Neuronal stem cell (in vitro differentiated cells): ENCODE results near the gene GABBR2.
A peak's percentile ranks its signal among the peaks of the same experiment; 100 is the strongest.

Experiments
- DNase-seq: peaks from one replicate; pipeline ENCODE4 v3.0.0-alpha.2; 2013; ENCODE audit warnings: low spot score
- H2AFZ ChIP-seq: one replicate; pipeline ENCODE4 v1.6.1; 2013; ENCODE audit warnings: mild to moderate bottlenecking, low read length, inconsistent platforms
- H2AK5ac ChIP-seq: 2 replicates; pipeline ENCODE4 v1.6.1; 2013; ENCODE audit warnings: low read depth, mild to moderate bottlenecking, inconsistent platforms, low read length, moderate library complexity, mixed read lengths
- H2BK120ac ChIP-seq: 2 replicates; pipeline ENCODE4 v1.6.1; 2013; ENCODE audit warnings: low read depth, mild to moderate bottlenecking, inconsistent platforms, low read length, moderate library complexity, mixed read lengths
- H2BK12ac ChIP-seq: one replicate; pipeline ENCODE4 v1.6.1; 2013; ENCODE audit warnings: low read length, inconsistent platforms
- H2BK15ac ChIP-seq: 2 replicates; pipeline ENCODE4 v1.6.1; 2013; ENCODE audit warnings: mild to moderate bottlenecking, low read length, inconsistent platforms, mixed read lengths
- H2BK5ac ChIP-seq: one replicate; pipeline ENCODE4 v1.6.1; 2013; ENCODE audit warnings: inconsistent platforms, mild to moderate bottlenecking, low read length, moderate library complexity
- H3K14ac ChIP-seq: one replicate; pipeline ENCODE4 v1.6.1; 2013; ENCODE audit warnings: low read length, inconsistent platforms
- H3K18ac ChIP-seq: 2 replicates; pipeline ENCODE4 v1.6.1; 2013; ENCODE audit warnings: low read length, inconsistent platforms
- H3K23ac ChIP-seq: 2 replicates; pipeline ENCODE4 v1.6.1; 2013; ENCODE audit warnings: low read depth, mild to moderate bottlenecking, mixed read lengths, low read length, inconsistent platforms; ENCODE audit not compliant: poor library complexity
- H3K27ac ChIP-seq: replicated peaks from 3 replicates; pipeline ENCODE4 v1.5.1; 2013; ENCODE audit warnings: low read length, inconsistent platforms
- H3K27me3 ChIP-seq, 3 experiments: 2 replicates each; pipeline ENCODE4 v1.6.1; 2013; ENCODE audit warnings: low read length in 3 of 3, mild to moderate bottlenecking in 2 of 3, inconsistent platforms in 1 of 3, low read depth in 1 of 3, mixed read lengths in 1 of 3, moderate library complexity in 1 of 3; ENCODE audit not compliant: control insufficient read depth in 3 of 3, insufficient read depth in 3 of 3
- H3K36me3 ChIP-seq, 2 donors: replicated peaks in 1 of 2; 2 replicates each; pipeline ENCODE4 v1.6.1; 2013; ENCODE audit warnings: low read length in 2 of 2; ENCODE audit not compliant: control insufficient read depth in 2 of 2, insufficient read depth in 2 of 2
- H3K4ac ChIP-seq: 2 replicates; pipeline ENCODE4 v1.6.1; 2013; ENCODE audit warnings: inconsistent platforms, mild to moderate bottlenecking, low read length, moderate library complexity
- H3K4me1 ChIP-seq, 2 donors: 1 replicate in 1 of 2; 2 replicates in 1 of 2; pipeline ENCODE4 v1.6.1; 2013; ENCODE audit warnings: low read length in 2 of 2, low read depth in 1 of 2; ENCODE audit not compliant: control insufficient read depth in 2 of 2, insufficient read depth in 1 of 2
- H3K4me2 ChIP-seq: one replicate; pipeline ENCODE4 v1.6.1; 2013; ENCODE audit warnings: mild to moderate bottlenecking, low read length, inconsistent platforms; ENCODE audit not compliant: insufficient read depth, poor library complexity, severe bottlenecking
- H3K4me3 ChIP-seq, 2 donors: 2 replicates each; pipeline ENCODE4 v1.5.1; 2013; ENCODE audit warnings: low read length in 2 of 2, mild to moderate bottlenecking in 2 of 2, inconsistent platforms in 1 of 2, moderate library complexity in 1 of 2
- H3K79me1 ChIP-seq: one replicate; pipeline ENCODE4 v1.6.1; 2013; ENCODE audit warnings: low read depth, mild to moderate bottlenecking, inconsistent platforms, low read length, moderate library complexity
- H3K9ac ChIP-seq: one replicate; pipeline ENCODE4 v1.6.1; 2013; ENCODE audit warnings: mild to moderate bottlenecking, low read depth, low read length, inconsistent platforms; ENCODE audit not compliant: poor library complexity
- H3K9me3 ChIP-seq, 2 donors: replicated peaks in 1 of 2; 2 replicates each; pipeline versions ENCODE3 to v1.6.1; 2013; ENCODE audit warnings: low read length in 2 of 2, mild to moderate bottlenecking in 2 of 2, inconsistent platforms in 1 of 2, low read depth in 1 of 2, mixed read lengths in 1 of 2, moderate library complexity in 1 of 2; ENCODE audit not compliant: control insufficient read depth in 2 of 2, insufficient read depth in 1 of 2
- H4K8ac ChIP-seq: one replicate; pipeline ENCODE4 v1.6.1; 2013; ENCODE audit warnings: low read depth, mild to moderate bottlenecking, inconsistent platforms, low read length, moderate library complexity
- H4K91ac ChIP-seq: one replicate; pipeline ENCODE4 v1.6.1; 2013; ENCODE audit warnings: low read length, low read depth, mild to moderate bottlenecking, inconsistent platforms; ENCODE audit not compliant: poor library complexity
- WGBS, 2 donors: extraction: QIAGEN DNeasy Blood & Tissue Kit; methylation state at CpG; one replicate each; pipeline ENCODE4 v1.1.7; 2013; ENCODE audit warnings: missing lambda C conversion rate in 2 of 2, mixed read lengths in 1 of 2; ENCODE audit not compliant: insufficient read length in 2 of 2, insufficient replicate concordance in 1 of 2; ENCODE audit errors: extremely low coverage in 2 of 2; 5-methylcytosine and 5-hydroxymethylcytosine counted together

GABBR2 gene

GRCh38 chr9:98391406-98391805 lies 317.3 kb downstream of the GABBR2 start:
- no peak for DNase-seq
- no peak overlapping the region for H2BK15ac ChIP-seq
- H3K4me3 ChIP-seq: peak overlapping the region in 1 of 2 donors; percentile 36
- no peak overlapping the region for H2BK12ac ChIP-seq
- no peak overlapping the region for H2BK5ac ChIP-seq
- no peak overlapping the region for H3K4me2 ChIP-seq
- H4K91ac ChIP-seq: no peak overlapping the region
- no peak overlapping the region for H3K18ac ChIP-seq
- H2BK120ac ChIP-seq: no peak overlapping the region
- H4K8ac ChIP-seq: no peak overlapping the region
- no peak overlapping the region for H3K14ac ChIP-seq
- no peak overlapping the region for H2AK5ac ChIP-seq
- no CpG with 5 or more reads among the region's 7 CpGs for WGBS, 2 donors
- H3K27ac ChIP-seq: no peak overlapping the region
- H3K79me1 ChIP-seq: no peaks in the 10 kb centered on the region
- H2AFZ ChIP-seq: no peak overlapping the region
- H3K36me3 ChIP-seq: no peaks in the 10 kb centered on the region
- no peak overlapping the region for H3K9ac ChIP-seq
- no peak overlapping the region for H3K4ac ChIP-seq
- H3K27me3 ChIP-seq: no peaks in the 10 kb centered on the region
- no peaks in the 10 kb centered on the region for H3K4me1 ChIP-seq
- H3K9me3 ChIP-seq: no peaks in the 10 kb centered on the region
- no peak overlapping the region for H3K23ac ChIP-seq

- Histone ChIP-seq H3K23ac (no peak overlapping the region), H2BK12ac (no peak overlapping the region), H3K36me3 (no peaks in the 10 kb centered on the region), H3K4me2 (no peak overlapping the region), H3K4me3 (no peak overlapping the region), H3K9ac (no peak overlapping the region), H3K27ac (no peak overlapping the region), H2BK15ac (no peak overlapping the region), H4K91ac (no peak overlapping the region), H3K27me3 (no peaks in the 10 kb centered on the region), H3K14ac (no peak overlapping the region), H3K79me1 (no peaks in the 10 kb centered on the region), H3K9me3 (no peaks in the 10 kb centered on the region), H2BK5ac (no peak overlapping the region), H2BK120ac (no peak overlapping the region), H3K4ac (no peak overlapping the region), H2AK5ac (no peak overlapping the region), H4K8ac (no peak overlapping the region), H3K18ac (no peak overlapping the region), H2AFZ (no peak overlapping the region), H3K4me1 (peaks cover 0 to under 1% of the 10 kb centered on the region in 2 donors)
- no CpG with 5 or more reads among the region's 3 CpGs for WGBS, 2 donors
- no peak for DNase-seq
Measured at GRCh38 chr9:98385751-98386150, 323.0 kb downstream of the GABBR2 start.

GRCh38 chr9:98383758-98384157 lies 325.0 kb downstream of the GABBR2 start:
- no peaks in the 10 kb centered on the region for H3K36me3 ChIP-seq
- H3K23ac ChIP-seq: no peak overlapping the region
- H3K9me3 ChIP-seq: no peaks in the 10 kb centered on the region
- H3K9ac ChIP-seq: no peak overlapping the region
- no peak overlapping the region for H3K4me3 ChIP-seq
- no peak overlapping the region for H2AFZ ChIP-seq
- no peak for DNase-seq
- no peak overlapping the region for H2BK15ac ChIP-seq
- no peaks in the 10 kb centered on the region for H3K79me1 ChIP-seq
- peaks cover 5 to 10% of the 10 kb centered on the region in 2 donors for H3K4me1 ChIP-seq
- H2BK5ac ChIP-seq: no peak overlapping the region
- no peak overlapping the region for H2BK12ac ChIP-seq
- WGBS, 2 donors: no CpG with 5 or more reads among the region's 4 CpGs
- H3K27ac ChIP-seq: no peak overlapping the region
- no peaks in the 10 kb centered on the region for H3K27me3 ChIP-seq
- no peak overlapping the region for H3K4me2 ChIP-seq
- H3K18ac ChIP-seq: no peak overlapping the region
- H3K4ac ChIP-seq: no peak overlapping the region
- H3K14ac ChIP-seq: no peak overlapping the region
- H4K8ac ChIP-seq: no peak overlapping the region
- H2AK5ac ChIP-seq: no peak overlapping the region
- H4K91ac ChIP-seq: no peak overlapping the region
- H2BK120ac ChIP-seq: no peak overlapping the region

GRCh38 chr9:98381311-98382103 lies 327.2 kb downstream of the GABBR2 start:
- Histone ChIP-seq H4K91ac (no peak overlapping the region), H3K23ac (no peak overlapping the region), H3K36me3 (no peaks in the 10 kb centered on the region), H2BK12ac (no peak overlapping the region), H4K8ac (no peak overlapping the region), H3K18ac (no peak overlapping the region), H3K14ac (no peak overlapping the region), H3K4me1 (peaks cover 7 to 10% of the 10 kb centered on the region in 2 donors), H2BK120ac (no peak overlapping the region), H2BK15ac (no peak overlapping the region), H3K4me3 (no peak overlapping the region), H3K27me3 (no peaks in the 10 kb centered on the region), H3K27ac (no peak overlapping the region), H3K9ac (no peak overlapping the region), H3K4me2 (no peak overlapping the region), H3K79me1 (no peaks in the 10 kb centered on the region), H3K4ac (no peak overlapping the region), H2AFZ (no peak overlapping the region), H3K9me3 (no peaks in the 10 kb centered on the region), H2AK5ac (no peak overlapping the region), H2BK5ac (no peak overlapping the region)
- no CpG with 5 or more reads among the region's 12 CpGs for WGBS, 2 donors
- DNase-seq: no peak
